Measurements from ENCODE around the gene PODN. TPM values are rescaled to one million over a fixed set of nuclear protein-coding genes. Genes with fewer than 3 reads are reported as not detected.

PODN gene
- total RNA-seq, 1 donor: 52.8 TPM

GRCh38 chr1:53060579-53060978 is 1.4 kb upstream of the PODN start:
- Histone ChIP-seq H3K36me3 (ENCODE audit: insufficient read depth, low read length) (no peaks in the 10 kb centered on the region), H4K20me1 (ENCODE audit: insufficient read depth, low read length) (no peaks in the 10 kb centered on the region), H3K27me3 (ENCODE audit: insufficient read depth, low read length) (peaks cover 27% of the 10 kb centered on the region), H3K9me3 (ENCODE audit: low read depth, low read length) (no peaks in the 10 kb centered on the region), H3K4me1 (ENCODE audit: insufficient read depth, low read length) (peaks cover 22% of the 10 kb centered on the region), H3K4me2 (ENCODE audit: insufficient read depth, low read length) (no peak overlapping the region), H3K79me2 (ENCODE audit: insufficient read depth, low read length) (no peaks in the 10 kb centered on the region), H3K27ac (ENCODE audit: low read depth, low read length) (no peak overlapping the region), H3K4me3 (ENCODE audit: insufficient read depth, low read length) (no peak overlapping the region), H2AFZ (ENCODE audit: low read length) (no peak overlapping the region)
- TF ChIP-seq CTCF (IDR thresholded peaks at IDR 0.05; ENCODE audit: extremely low read depth, low read depth, low read length): no peak
- peak; percentile 96 for DNase-seq (ENCODE audit: insufficient read length, low spot score, missing footprints)

- H3K9me3 ChIP-seq (ENCODE audit: low read depth, low read length): no peaks in the 10 kb centered on the region
- no peak for TF ChIP-seq CTCF (IDR thresholded peaks at IDR 0.05; ENCODE audit: extremely low read depth, low read depth, low read length)
- no peak overlapping the region for H3K27ac ChIP-seq (ENCODE audit: low read depth, low read length)
- H2AFZ ChIP-seq (ENCODE audit: low read length): no peak overlapping the region
- no peaks in the 10 kb centered on the region for H3K36me3 ChIP-seq (ENCODE audit: insufficient read depth, low read length)
- peak; percentile 61 for DNase-seq (ENCODE audit: insufficient read length, low spot score, missing footprints)
- H4K20me1 ChIP-seq (ENCODE audit: insufficient read depth, low read length): no peaks in the 10 kb centered on the region
- peaks cover 27% of the 10 kb centered on the region for H3K27me3 ChIP-seq (ENCODE audit: insufficient read depth, low read length)
- peak overlapping the region; percentile 83 for H3K4me2 ChIP-seq (ENCODE audit: insufficient read depth, low read length)
- H3K4me3 ChIP-seq (ENCODE audit: insufficient read depth, low read length): peak overlapping the region; percentile 74
- H3K79me2 ChIP-seq (ENCODE audit: insufficient read depth, low read length): no peaks in the 10 kb centered on the region
- H3K4me1 ChIP-seq (ENCODE audit: insufficient read depth, low read length): peaks cover 22% of the 10 kb centered on the region
These were observed 722 bp upstream of the PODN start for GRCh38 chr1:53061123-53061858.

- peak; percentile 87 for DNase-seq (ENCODE audit: insufficient read length, low spot score, missing footprints)
- H4K20me1 ChIP-seq (ENCODE audit: insufficient read depth, low read length): no peaks in the 10 kb centered on the region
- peaks cover 27% of the 10 kb centered on the region for H3K27me3 ChIP-seq (ENCODE audit: insufficient read depth, low read length)
- peaks cover 22% of the 10 kb centered on the region for H3K4me1 ChIP-seq (ENCODE audit: insufficient read depth, low read length)
- peak overlapping the region; percentile 35 for H2AFZ ChIP-seq (ENCODE audit: low read length)
- H3K79me2 ChIP-seq (ENCODE audit: insufficient read depth, low read length): no peaks in the 10 kb centered on the region
- peak overlapping the region; percentile 74 for H3K4me3 ChIP-seq (ENCODE audit: insufficient read depth, low read length)
- H3K27ac ChIP-seq (ENCODE audit: low read depth, low read length): no peak overlapping the region
- no peak for TF ChIP-seq CTCF (IDR thresholded peaks at IDR 0.05; ENCODE audit: extremely low read depth, low read depth, low read length)
- peak overlapping the region; percentile 83 for H3K4me2 ChIP-seq (ENCODE audit: insufficient read depth, low read length)
- H3K9me3 ChIP-seq (ENCODE audit: low read depth, low read length): no peaks in the 10 kb centered on the region
- H3K36me3 ChIP-seq (ENCODE audit: insufficient read depth, low read length): no peaks in the 10 kb centered on the region
These were observed 937 bp downstream of the PODN start for GRCh38 chr1:53062708-53063591.

Measured in osteoblast (primary cell).